ENCODE data around the gene SAMD14.

The SAMD14 gene

DNA sequence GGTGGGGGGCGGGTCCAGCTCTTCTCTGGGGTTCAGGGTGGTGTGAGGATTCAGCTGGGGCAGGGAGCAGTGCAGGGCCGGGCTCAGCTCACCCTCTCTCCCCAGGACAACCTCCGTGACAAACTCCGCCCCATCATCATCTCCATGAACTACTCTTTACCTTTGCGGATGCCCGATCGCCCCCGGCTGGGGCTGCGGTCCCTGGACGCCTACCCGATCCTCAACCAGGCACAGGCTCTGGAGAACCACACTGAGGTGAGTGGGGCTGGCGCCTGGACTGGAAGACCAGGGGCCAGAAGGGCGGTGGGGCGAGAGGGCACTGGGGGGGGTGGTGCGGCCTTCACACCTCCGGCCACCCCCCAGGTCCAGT lies 53.8 kb downstream of the SAMD14 start:
- H3K4me3 ChIP-seq (ENCODE audit: insufficient read depth, low read depth, low read length, poor library complexity, severe bottlenecking) = no peak overlapping the region
- no peaks in the 10 kb centered on the region for H3K4me1 ChIP-seq (ENCODE audit: control insufficient read depth, insufficient read depth, low read length, poor library complexity, severe bottlenecking)
- H3K27ac ChIP-seq (ENCODE audit: insufficient read depth, low read length, poor library complexity, severe bottlenecking) = no peak overlapping the region
- no peaks in the 10 kb centered on the region for H3K9me3 ChIP-seq (ENCODE audit: control insufficient read depth, low read length)
- H3K27me3 ChIP-seq (replicated peaks; ENCODE audit: control insufficient read depth, insufficient read depth, low read length, poor library complexity, severe bottlenecking) = no peaks in the 10 kb centered on the region
- H3K36me3 ChIP-seq (ENCODE audit: control insufficient read depth, insufficient read depth, low read length) = peaks cover 12% of the 10 kb centered on the region
- DNase-seq = no peak

DNA sequence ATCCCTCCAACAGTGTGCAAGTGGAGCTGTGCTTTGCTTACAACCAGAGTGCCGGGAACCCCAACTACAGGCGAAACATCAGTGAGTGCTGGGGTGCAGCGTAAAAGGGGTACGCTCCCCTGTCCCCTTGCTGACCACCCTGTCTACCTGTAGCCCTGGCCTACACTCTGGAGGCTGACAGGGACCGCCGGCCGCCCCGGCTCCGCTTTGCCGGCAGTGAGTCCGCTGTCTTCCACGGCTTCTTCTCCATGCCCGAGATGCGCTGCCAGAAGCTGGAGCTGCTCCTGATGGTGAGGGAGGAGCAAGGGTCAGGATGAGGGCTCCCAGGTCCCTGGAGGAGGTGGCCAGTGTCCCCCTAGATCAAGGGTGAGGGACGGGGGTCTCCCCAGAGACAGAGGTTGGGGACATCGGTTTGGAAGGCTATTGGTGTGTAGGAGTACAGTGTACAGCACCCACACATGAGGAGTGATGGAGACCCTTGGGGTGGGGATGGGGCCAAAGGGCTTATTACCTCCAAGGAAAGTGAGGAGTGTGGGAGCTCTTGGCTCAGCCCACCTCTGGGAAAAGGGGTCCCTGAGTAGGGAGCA lies 54.4 kb downstream of the SAMD14 start:
- no peaks in the 10 kb centered on the region for H3K27me3 ChIP-seq (replicated peaks; ENCODE audit: control insufficient read depth, insufficient read depth, low read length, poor library complexity, severe bottlenecking)
- DNase-seq = no peak
- peaks cover 12% of the 10 kb centered on the region for H3K36me3 ChIP-seq (ENCODE audit: control insufficient read depth, insufficient read depth, low read length)
- no peak overlapping the region for H3K27ac ChIP-seq (ENCODE audit: insufficient read depth, low read length, poor library complexity, severe bottlenecking)
- no peaks in the 10 kb centered on the region for H3K9me3 ChIP-seq (ENCODE audit: control insufficient read depth, low read length)
- no peak overlapping the region for H3K4me3 ChIP-seq (ENCODE audit: insufficient read depth, low read depth, low read length, poor library complexity, severe bottlenecking)
- no peaks in the 10 kb centered on the region for H3K4me1 ChIP-seq (ENCODE audit: control insufficient read depth, insufficient read depth, low read length, poor library complexity, severe bottlenecking)

DNA sequence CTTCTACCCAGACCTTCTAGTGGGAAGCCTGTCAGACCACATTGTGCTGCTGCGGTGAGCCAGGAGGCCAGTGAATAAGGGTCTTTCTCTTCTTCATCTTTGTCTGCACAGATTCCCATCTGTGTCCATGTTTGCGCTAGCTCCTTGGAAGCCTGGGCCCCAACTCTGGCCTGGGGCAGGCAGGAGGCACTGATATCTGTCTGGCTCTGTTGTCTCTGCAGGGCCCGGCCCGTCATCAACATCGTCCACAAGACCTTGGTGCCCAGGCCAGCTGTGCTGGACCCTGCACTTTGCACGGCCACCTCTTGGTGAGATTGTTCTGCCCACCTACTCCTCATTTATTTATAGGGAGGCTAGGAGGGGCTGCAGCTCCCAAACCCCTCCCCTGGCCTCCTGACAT lies 55.7 kb downstream of the SAMD14 start:
- Histone ChIP-seq H3K27ac (ENCODE audit: insufficient read depth, low read length, poor library complexity, severe bottlenecking) (no peak overlapping the region), H3K4me3 (ENCODE audit: insufficient read depth, low read depth, low read length, poor library complexity, severe bottlenecking) (no peak overlapping the region), H3K9me3 (ENCODE audit: control insufficient read depth, low read length) (no peaks in the 10 kb centered on the region), H3K4me1 (ENCODE audit: control insufficient read depth, insufficient read depth, low read length, poor library complexity, severe bottlenecking) (no peaks in the 10 kb centered on the region), H3K36me3 (ENCODE audit: control insufficient read depth, insufficient read depth, low read length) (peaks cover 12% of the 10 kb centered on the region), H3K27me3 (replicated peaks; ENCODE audit: control insufficient read depth, insufficient read depth, low read length, poor library complexity, severe bottlenecking) (no peaks in the 10 kb centered on the region)
- no peak for DNase-seq

DNA sequence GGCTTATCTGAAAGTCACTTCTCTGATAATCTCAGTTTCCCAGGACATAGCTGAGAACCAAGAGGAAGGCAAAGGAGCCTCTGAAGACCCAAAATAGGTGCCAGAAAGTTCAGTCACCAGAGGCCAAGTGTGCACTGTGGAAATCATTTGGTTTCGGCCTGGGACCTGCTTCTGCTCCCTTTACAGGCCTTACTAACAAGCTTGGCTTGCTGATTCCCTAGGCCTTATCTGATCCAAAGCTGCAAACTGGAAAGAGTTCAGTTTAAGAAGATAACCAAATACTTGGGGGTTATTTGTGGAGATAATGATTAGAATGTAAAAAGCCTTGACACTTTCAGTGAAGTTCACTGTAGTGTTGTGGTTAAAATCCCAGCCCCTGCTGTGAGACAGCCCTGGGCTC lies 57.0 kb downstream of the SAMD14 start:
- peaks cover 7% of the 10 kb centered on the region for H3K36me3 ChIP-seq (ENCODE audit: control insufficient read depth, insufficient read depth, low read length)
- no peaks in the 10 kb centered on the region for H3K9me3 ChIP-seq (ENCODE audit: control insufficient read depth, low read length)
- no peak for DNase-seq
- no peaks in the 10 kb centered on the region for H3K27me3 ChIP-seq (replicated peaks; ENCODE audit: control insufficient read depth, insufficient read depth, low read length, poor library complexity, severe bottlenecking)
- H3K4me3 ChIP-seq (ENCODE audit: insufficient read depth, low read depth, low read length, poor library complexity, severe bottlenecking) = no peak overlapping the region
- no peak overlapping the region for H3K27ac ChIP-seq (ENCODE audit: insufficient read depth, low read length, poor library complexity, severe bottlenecking)
- H3K4me1 ChIP-seq (ENCODE audit: control insufficient read depth, insufficient read depth, low read length, poor library complexity, severe bottlenecking) = no peaks in the 10 kb centered on the region

DNA sequence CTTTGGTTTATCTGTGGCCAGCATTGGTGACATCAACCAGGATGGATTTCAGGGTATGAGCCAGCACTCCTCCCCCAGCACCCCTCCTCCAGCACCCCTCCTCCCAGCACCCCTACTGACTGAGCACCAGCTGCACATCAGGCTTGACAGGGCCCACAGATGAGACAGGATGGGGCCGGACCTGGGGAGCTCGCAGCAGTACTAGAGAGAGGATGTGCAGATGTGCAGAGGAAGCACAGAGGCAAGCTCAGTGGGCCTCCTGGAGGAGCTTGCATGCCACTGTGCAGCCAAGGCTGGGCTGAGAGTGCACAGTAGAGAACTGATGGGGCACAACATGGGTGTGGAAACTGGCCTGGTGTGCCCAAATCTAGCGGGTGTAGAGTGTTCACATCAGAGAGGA lies 57.8 kb downstream of the SAMD14 start:
- no peaks in the 10 kb centered on the region for H3K9me3 ChIP-seq (ENCODE audit: control insufficient read depth, low read length)
- no peak for DNase-seq
- no peak overlapping the region for H3K27ac ChIP-seq (ENCODE audit: insufficient read depth, low read length, poor library complexity, severe bottlenecking)
- H3K4me3 ChIP-seq (ENCODE audit: insufficient read depth, low read depth, low read length, poor library complexity, severe bottlenecking) = no peak overlapping the region
- no peaks in the 10 kb centered on the region for H3K27me3 ChIP-seq (replicated peaks; ENCODE audit: control insufficient read depth, insufficient read depth, low read length, poor library complexity, severe bottlenecking)
- H3K36me3 ChIP-seq (ENCODE audit: control insufficient read depth, insufficient read depth, low read length) = no peaks in the 10 kb centered on the region
- no peaks in the 10 kb centered on the region for H3K4me1 ChIP-seq (ENCODE audit: control insufficient read depth, insufficient read depth, low read length, poor library complexity, severe bottlenecking)

DNA sequence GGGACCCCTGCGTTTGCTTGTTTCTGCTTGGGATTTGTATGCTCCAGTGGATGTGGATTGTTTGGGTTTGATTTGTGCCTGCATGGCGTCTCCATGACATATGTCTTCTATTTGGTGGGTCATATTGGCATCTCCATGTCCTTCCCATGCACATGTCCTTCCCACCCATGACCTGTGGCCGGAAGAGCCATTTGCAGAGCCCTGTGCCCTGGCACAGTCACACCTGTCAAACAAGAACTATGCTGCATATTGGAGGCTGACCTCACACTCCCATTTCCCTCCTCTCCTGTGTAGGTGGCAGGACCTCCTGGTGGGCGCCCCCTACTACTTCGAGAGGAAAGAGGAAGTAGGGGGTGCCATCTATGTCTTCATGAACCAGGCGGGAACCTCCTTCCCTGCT lies 58.3 kb downstream of the SAMD14 start:
- no peak for DNase-seq
- H3K9me3 ChIP-seq (ENCODE audit: control insufficient read depth, low read length) = no peaks in the 10 kb centered on the region
- H3K4me3 ChIP-seq (ENCODE audit: insufficient read depth, low read depth, low read length, poor library complexity, severe bottlenecking) = no peak overlapping the region
- H3K27ac ChIP-seq (ENCODE audit: insufficient read depth, low read length, poor library complexity, severe bottlenecking) = no peak overlapping the region
- H3K4me1 ChIP-seq (ENCODE audit: control insufficient read depth, insufficient read depth, low read length, poor library complexity, severe bottlenecking) = no peaks in the 10 kb centered on the region
- no peaks in the 10 kb centered on the region for H3K36me3 ChIP-seq (ENCODE audit: control insufficient read depth, insufficient read depth, low read length)
- no peaks in the 10 kb centered on the region for H3K27me3 ChIP-seq (replicated peaks; ENCODE audit: control insufficient read depth, insufficient read depth, low read length, poor library complexity, severe bottlenecking)

DNA sequence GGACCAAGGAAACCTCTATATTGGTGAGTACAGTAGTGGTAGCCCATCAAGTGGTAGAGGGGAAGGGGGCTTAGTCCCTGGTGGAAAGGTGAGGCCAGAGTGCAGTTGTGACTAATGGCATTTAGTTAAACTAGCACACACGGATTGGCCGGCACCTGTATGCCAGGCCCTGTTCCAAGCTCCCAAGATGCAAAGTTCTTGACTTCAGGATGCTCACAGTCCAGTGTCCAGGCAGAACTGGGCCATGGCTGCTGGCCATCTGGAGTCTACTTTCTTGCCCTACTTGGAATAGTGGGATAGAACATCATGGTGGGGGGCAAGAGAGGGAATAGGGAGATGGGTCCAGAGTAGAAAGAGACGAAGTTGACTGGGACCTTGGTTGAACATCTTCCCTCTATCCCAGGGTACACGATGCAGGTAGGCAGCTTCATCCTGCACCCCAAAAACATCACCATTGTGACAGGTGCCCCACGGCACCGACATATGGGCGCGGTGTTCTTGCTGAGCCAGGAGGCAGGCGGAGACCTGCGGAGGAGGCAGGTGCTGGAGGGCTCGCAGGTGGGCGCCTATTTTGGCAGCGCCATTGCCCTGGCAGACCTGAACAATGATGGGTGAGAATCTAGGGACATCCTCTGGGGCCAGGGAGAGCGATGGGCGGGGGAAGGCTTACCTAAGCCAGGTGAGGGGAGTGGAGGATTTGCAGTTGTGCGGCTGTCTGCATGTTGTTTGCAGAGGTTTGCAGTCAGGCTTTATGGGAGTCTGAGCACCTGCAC lies 58.9 kb downstream of the SAMD14 start:
- no peaks in the 10 kb centered on the region for H3K36me3 ChIP-seq (ENCODE audit: control insufficient read depth, insufficient read depth, low read length)

DNA sequence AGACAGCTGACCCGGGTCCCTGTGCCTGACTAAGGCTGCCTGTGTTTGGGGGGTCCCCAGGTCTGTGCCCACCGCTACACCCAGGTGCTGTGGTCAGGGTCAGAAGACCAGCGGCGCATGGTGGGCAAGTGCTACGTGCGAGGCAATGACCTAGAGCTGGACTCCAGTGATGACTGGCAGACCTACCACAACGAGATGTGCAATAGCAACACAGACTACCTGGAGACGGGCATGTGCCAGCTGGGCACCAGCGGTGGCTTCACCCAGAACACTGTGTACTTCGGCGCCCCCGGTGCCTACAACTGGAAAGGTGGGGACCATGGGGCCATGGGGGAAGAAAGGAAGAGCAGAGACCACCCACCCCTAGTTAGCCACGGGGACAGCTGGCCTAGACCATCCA lies 62.0 kb downstream of the SAMD14 start:
- H3K4me1 ChIP-seq (ENCODE audit: control insufficient read depth, insufficient read depth, low read length, poor library complexity, severe bottlenecking) = no peaks in the 10 kb centered on the region
- H3K27me3 ChIP-seq (replicated peaks; ENCODE audit: control insufficient read depth, insufficient read depth, low read length, poor library complexity, severe bottlenecking) = no peaks in the 10 kb centered on the region
- no peak overlapping the region for H3K4me3 ChIP-seq (ENCODE audit: insufficient read depth, low read depth, low read length, poor library complexity, severe bottlenecking)
- no peak overlapping the region for H3K27ac ChIP-seq (ENCODE audit: insufficient read depth, low read length, poor library complexity, severe bottlenecking)
- no peaks in the 10 kb centered on the region for H3K9me3 ChIP-seq (ENCODE audit: control insufficient read depth, low read length)
- DNase-seq = no peak
- H3K36me3 ChIP-seq (ENCODE audit: control insufficient read depth, insufficient read depth, low read length) = no peaks in the 10 kb centered on the region

More for the DNA sequence above, 58.9 kb downstream of the SAMD14 start:
- Histone ChIP-seq H3K4me3 (ENCODE audit: insufficient read depth, low read depth, low read length, poor library complexity, severe bottlenecking) (no peak overlapping the region), H3K27me3 (replicated peaks; ENCODE audit: control insufficient read depth, insufficient read depth, low read length, poor library complexity, severe bottlenecking) (no peaks in the 10 kb centered on the region), H3K9me3 (ENCODE audit: control insufficient read depth, low read length) (no peaks in the 10 kb centered on the region), H3K27ac (ENCODE audit: insufficient read depth, low read length, poor library complexity, severe bottlenecking) (no peak overlapping the region), H3K4me1 (ENCODE audit: control insufficient read depth, insufficient read depth, low read length, poor library complexity, severe bottlenecking) (no peaks in the 10 kb centered on the region)
- no peak for DNase-seq

DNA sequence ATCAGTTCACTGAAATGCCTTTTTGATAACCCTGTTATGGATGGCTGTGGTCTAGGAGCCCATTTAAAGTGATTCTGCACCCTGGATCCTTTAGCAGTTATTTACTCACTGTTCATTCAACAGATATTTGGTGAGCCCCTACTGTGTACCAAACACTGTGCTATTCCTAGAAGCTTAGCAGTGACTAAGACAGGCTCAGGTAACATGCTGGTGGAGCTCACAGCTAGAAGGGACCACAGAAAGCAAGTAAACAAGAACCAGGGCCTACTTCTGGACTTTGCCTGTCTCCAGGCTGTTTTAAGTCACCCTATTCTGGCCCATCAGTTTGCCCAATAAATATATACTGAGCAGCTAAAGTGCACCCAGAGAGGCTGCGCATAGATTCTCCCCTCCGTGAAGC lies 63.0 kb downstream of the SAMD14 start:
- no peak overlapping the region for H3K4me3 ChIP-seq (ENCODE audit: insufficient read depth, low read depth, low read length, poor library complexity, severe bottlenecking)
- DNase-seq = no peak
- H3K27ac ChIP-seq (ENCODE audit: insufficient read depth, low read length, poor library complexity, severe bottlenecking) = no peak overlapping the region
- no peaks in the 10 kb centered on the region for H3K27me3 ChIP-seq (replicated peaks; ENCODE audit: control insufficient read depth, insufficient read depth, low read length, poor library complexity, severe bottlenecking)
- H3K9me3 ChIP-seq (ENCODE audit: control insufficient read depth, low read length) = no peaks in the 10 kb centered on the region
- no peaks in the 10 kb centered on the region for H3K4me1 ChIP-seq (ENCODE audit: control insufficient read depth, insufficient read depth, low read length, poor library complexity, severe bottlenecking)
- no peaks in the 10 kb centered on the region for H3K36me3 ChIP-seq (ENCODE audit: control insufficient read depth, insufficient read depth, low read length)

DNA sequence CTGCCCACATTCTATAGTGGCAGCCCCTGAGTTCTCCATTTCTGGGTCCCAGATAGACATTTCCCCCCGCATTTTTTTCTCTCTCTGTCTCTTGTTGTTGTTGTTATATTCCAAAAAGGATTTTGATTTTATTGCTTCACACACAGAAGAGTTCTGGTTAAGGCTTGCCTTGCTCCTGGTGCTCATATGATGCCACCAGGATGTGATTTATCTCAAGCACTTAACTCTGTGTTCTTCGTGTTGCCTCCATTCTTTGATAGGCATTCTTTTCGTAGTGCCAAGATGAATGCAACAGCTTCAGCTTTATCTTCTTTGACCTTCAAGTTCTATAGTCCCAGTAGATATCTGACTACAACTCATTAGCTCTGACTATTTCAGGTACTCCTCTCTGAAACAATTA lies 64.9 kb downstream of the SAMD14 start:
- Histone ChIP-seq H3K9me3 (ENCODE audit: control insufficient read depth, low read length) (no peaks in the 10 kb centered on the region), H3K4me1 (ENCODE audit: control insufficient read depth, insufficient read depth, low read length, poor library complexity, severe bottlenecking) (no peaks in the 10 kb centered on the region), H3K27ac (ENCODE audit: insufficient read depth, low read length, poor library complexity, severe bottlenecking) (no peak overlapping the region), H3K4me3 (ENCODE audit: insufficient read depth, low read depth, low read length, poor library complexity, severe bottlenecking) (no peak overlapping the region), H3K27me3 (replicated peaks; ENCODE audit: control insufficient read depth, insufficient read depth, low read length, poor library complexity, severe bottlenecking) (no peaks in the 10 kb centered on the region), H3K36me3 (ENCODE audit: control insufficient read depth, insufficient read depth, low read length) (no peaks in the 10 kb centered on the region)
- DNase-seq = no peak

Measured in effector memory CD4-positive, alpha-beta T cell (primary cell).